Keratinocyte (primary cell): ENCODE measurements around the gene TCF7L2.

Experiments
- EZH2 ChIP-seq: IDR thresholded peaks from one replicate; pipeline ENCODE4 v1.6.1; 2012; ENCODE audit warnings: inconsistent platforms, mild to moderate bottlenecking, low read length, moderate library complexity
- TF ChIP-seq, protein P1 (sequence below), 3 experiments: IDR thresholded peaks in 1 of 3; conservative IDR thresholded peaks in 1 of 3; optimal IDR thresholded peaks in 1 of 3; 2 replicates in 2 of 3; 3 replicates in 1 of 3; pipeline versions ENCODE3 to v1.5.1; 2011; ENCODE audit warnings: low read length in 3 of 3, mild to moderate bottlenecking in 3 of 3, moderate library complexity in 2 of 3, control low read depth in 1 of 3, inconsistent platforms in 1 of 3; ENCODE audit not compliant: insufficient read depth in 2 of 3; ENCODE audit errors: extremely low read depth in 1 of 3

DNA sequence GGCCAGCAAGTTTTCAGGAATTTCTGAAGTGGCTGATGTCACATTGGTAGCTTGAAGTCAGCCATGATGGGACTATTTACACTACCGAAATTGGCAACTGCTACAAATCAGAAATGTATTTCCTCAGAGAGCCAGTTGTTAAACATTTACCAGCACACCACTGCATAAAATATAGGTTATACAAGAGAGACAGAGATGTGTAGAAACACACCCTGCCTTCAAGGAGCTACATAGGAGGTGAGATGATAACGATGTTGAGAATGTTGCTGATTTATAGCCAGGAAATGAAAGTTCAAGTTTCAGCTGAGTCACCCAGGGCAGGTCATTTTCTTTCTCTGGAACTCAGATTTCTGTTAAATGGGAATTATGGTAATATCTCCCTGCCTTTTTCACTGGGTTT lies 46.0 kb upstream of the TCF7L2 start:
- TF ChIP-seq, protein P1, sequence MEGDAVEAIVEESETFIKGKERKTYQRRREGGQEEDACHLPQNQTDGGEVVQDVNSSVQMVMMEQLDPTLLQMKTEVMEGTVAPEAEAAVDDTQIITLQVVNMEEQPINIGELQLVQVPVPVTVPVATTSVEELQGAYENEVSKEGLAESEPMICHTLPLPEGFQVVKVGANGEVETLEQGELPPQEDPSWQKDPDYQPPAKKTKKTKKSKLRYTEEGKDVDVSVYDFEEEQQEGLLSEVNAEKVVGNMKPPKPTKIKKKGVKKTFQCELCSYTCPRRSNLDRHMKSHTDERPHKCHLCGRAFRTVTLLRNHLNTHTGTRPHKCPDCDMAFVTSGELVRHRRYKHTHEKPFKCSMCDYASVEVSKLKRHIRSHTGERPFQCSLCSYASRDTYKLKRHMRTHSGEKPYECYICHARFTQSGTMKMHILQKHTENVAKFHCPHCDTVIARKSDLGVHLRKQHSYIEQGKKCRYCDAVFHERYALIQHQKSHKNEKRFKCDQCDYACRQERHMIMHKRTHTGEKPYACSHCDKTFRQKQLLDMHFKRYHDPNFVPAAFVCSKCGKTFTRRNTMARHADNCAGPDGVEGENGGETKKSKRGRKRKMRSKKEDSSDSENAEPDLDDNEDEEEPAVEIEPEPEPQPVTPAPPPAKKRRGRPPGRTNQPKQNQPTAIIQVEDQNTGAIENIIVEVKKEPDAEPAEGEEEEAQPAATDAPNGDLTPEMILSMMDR (optimal IDR thresholded peaks at IDR 0.05 in 1 of 3, IDR thresholded peaks at IDR 0.05 in 1 of 3, conservative IDR thresholded peaks at IDR 0.05 in 1 of 3; ENCODE audit: extremely low read depth in 1 of 3, insufficient read depth in 2 of 3, low read length in 3 of 3) = no peak
- no peak for TF ChIP-seq EZH2
